Sciatic nerve (tissue), 2 donors: Measurements from ENCODE around the gene HOXA3. TPM values are rescaled to one million over a fixed set of nuclear protein-coding genes. Genes with fewer than 3 reads are reported as not detected.

Source experiments
- ATAC-seq: fragments of 200-7000 bp; cut with Tn5 transposase; one replicate; pipeline ENCODE4 v1.9.1; 2020; ENCODE audit warnings: mild to moderate bottlenecking, moderate library complexity
- DNase-seq: peaks from one replicate; pipeline ENCODE4 v3.0.0-alpha.2; 2020; ENCODE audit warnings: low spot score
- intact Hi-C: fragments of 100-400 bp; cut with DNase I; formaldehyde crosslinking; loops from one replicate; pipeline ENCODE4 v1.14.2; 2022
- total RNA-seq: library from RNA; stranded (reverse); fragmentation: NEBNext Ultra II Directional; extraction: Animal tissue kit (Norgen Biotek cat#: 25700); gene quantifications from one replicate; pipeline ENCODE4 v1.2.1, GENCODE V29; 2021
- donor health status: DM: no; HTN: no; CAD: no.
- donor health status: DM: no; HTN: no; CAD: no.

The HOXA3 gene
- total RNA-seq, 1 donor from 2014 or later = 20.9 TPM

- ATAC-seq = no peak
- no peak for DNase-seq
- intact Hi-C loops = loop anchor here (10.0 kb wide), 1 partner anchor 834 kb away; no protein-coding TSS in a partner anchor
These were observed 38.9 kb upstream of the HOXA3 start for GRCh38 chr7:27191161-27191731.

GRCh38 chr7:27189997-27190748 is 37.8 kb upstream of the HOXA3 start:
- DNase-seq = no peak
- intact Hi-C loops = loop anchor here (10.0 kb wide), 1 partner anchor 835 kb away; no protein-coding TSS in a partner anchor
- no peak for ATAC-seq

GRCh38 chr7:27189295-27189996 is 37.1 kb upstream of the HOXA3 start:
- DNase-seq (peak; percentile 58), ATAC-seq (no peak)
- intact Hi-C loops = no loop called here

- DNase-seq (peak; percentile 68), ATAC-seq (no peak)
- intact Hi-C loops = no loop called here
These were observed 36.3 kb upstream of the HOXA3 start for GRCh38 chr7:27188386-27189294.

GRCh38 chr7:27187475-27188385 is 35.3 kb upstream of the HOXA3 start:
- intact Hi-C loops = no loop called here
- ATAC-seq (no peak), DNase-seq (peak; percentile 57)

GRCh38 chr7:27186668-27187474 is 34.5 kb upstream of the HOXA3 start:
- intact Hi-C loops = no loop called here
- no peak for ATAC-seq
- DNase-seq = no peak

- ATAC-seq (peak; percentile 2), DNase-seq (peak; percentile 60)
- intact Hi-C loops = no loop called here
These were observed 33.7 kb upstream of the HOXA3 start for GRCh38 chr7:27185854-27186667.

- intact Hi-C loops = no loop called here
- peak; percentile 76 for DNase-seq
- ATAC-seq = peak; percentile 78
These were observed 32.9 kb upstream of the HOXA3 start, which contains the start of gene HOXA11 for GRCh38 chr7:27185013-27185853. Gene HOXA11 (minus strand): TSS chr7:27185232. CDS start chr7:27185144, 88 bp downstream.

- intact Hi-C loops = no loop called here
- peak; percentile 6 for ATAC-seq
These were observed 32.1 kb upstream of the HOXA3 start for GRCh38 chr7:27184337-27185012.

GRCh38 chr7:27183682-27184336 is 31.4 kb upstream of the HOXA3 start:
- peak; percentile 62 for DNase-seq

More at GRCh38 chr7:27184337-27185012, 32.1 kb upstream of the HOXA3 start:
- DNase-seq = peak; percentile 71

GRCh38 chr7:27182861-27183681 is 30.7 kb upstream of the HOXA3 start:
- intact Hi-C loops = no loop called here

More at GRCh38 chr7:27183682-27184336, 31.4 kb upstream of the HOXA3 start:
- intact Hi-C loops = no loop called here
- ATAC-seq = no peak

GRCh38 chr7:27182285-27182841 is 30.0 kb upstream of the HOXA3 start:
- DNase-seq = peak; percentile 54
- ATAC-seq = no peak
- intact Hi-C loops = no loop called here

More at GRCh38 chr7:27182861-27183681, 30.7 kb upstream of the HOXA3 start:
- ATAC-seq (no peak), DNase-seq (peak; percentile 62)

GRCh38 chr7:27181795-27182275 is 29.5 kb upstream of the HOXA3 start:
- intact Hi-C loops = no loop called here
- peak; percentile 52 for DNase-seq
- no peak for ATAC-seq
